22Rv1 (cell line): ENCODE measurements around the gene C1orf94.

Experiments used
- H3K27ac ChIP-seq: fragments of 450-650 bp; 2 replicates; pipeline ENCODE4 v1.5.1; 2017
- CTCF ChIP-seq: fragments of 450-650 bp; IDR thresholded peaks from 2 replicates; pipeline ENCODE4 v1.5.1; 2017; ENCODE audit warnings: mild to moderate bottlenecking
- ZFX ChIP-seq: fragments of 450-650 bp; IDR thresholded peaks from 2 replicates; pipeline ENCODE4 v1.6.1; 2017; ENCODE audit warnings: antibody characterized with exemption, borderline replicate concordance

Gene C1orf94

GRCh38 chr1:34262023-34262853 is 85.5 kb downstream of the C1orf94 start:
- TF ChIP-seq ZFX (no peak), CTCF (no peak)

GRCh38 chr1:34262921-34263320 is 86.2 kb downstream of the C1orf94 start:
- no peak overlapping the region for H3K27ac ChIP-seq
- TF ChIP-seq ZFX (no peak), CTCF (no peak)

More at GRCh38 chr1:34262023-34262853, 85.5 kb downstream of the C1orf94 start:
- no peak overlapping the region for H3K27ac ChIP-seq

GRCh38 chr1:34263406-34263805 is 86.7 kb downstream of the C1orf94 start:
- H3K27ac ChIP-seq = no peak overlapping the region
- no peak for TF ChIP-seq CTCF
- no peak for TF ChIP-seq ZFX

GRCh38 chr1:34265396-34265795 is 88.7 kb downstream of the C1orf94 start:
- no peak overlapping the region for H3K27ac ChIP-seq
- no peak for TF ChIP-seq CTCF
- TF ChIP-seq ZFX = no peak

- no peak for TF ChIP-seq CTCF
- no peak for TF ChIP-seq ZFX
- no peak overlapping the region for H3K27ac ChIP-seq
These were observed 89.6 kb downstream of the C1orf94 start for GRCh38 chr1:34266127-34266951.

GRCh38 chr1:34267326-34267725 is 90.6 kb downstream of the C1orf94 start:
- no peak overlapping the region for H3K27ac ChIP-seq
- TF ChIP-seq CTCF (no peak), ZFX (no peak)
